ENCODE data around the gene RHBG.
"Not testable (repeated sequence)": the region's sequence is repeated elsewhere in the genome, so short reads cannot be mapped to it uniquely, and the experiment has no call there.

Gene RHBG

GRCh38 chr1:156352481-156352880 is 16.5 kb upstream of the RHBG start:
- H3K27me3 Mint-ChIP-seq = peaks cover 10% of the 10 kb centered on the region
- not testable (repeated sequence) for H3K27ac Mint-ChIP-seq; ATAC-seq (ENCODE audit: low read depth); H3K36me3 Mint-ChIP-seq; DNase-seq (ENCODE audit: low spot score in 2 of 2); H3K9me3 Mint-ChIP-seq; H3K4me1 Mint-ChIP-seq; H3K4me3 Mint-ChIP-seq

- Mint-ChIP-seq H3K9me3 (no peaks in the 10 kb centered on the region), H3K36me3 (no peaks in the 10 kb centered on the region), H3K27me3 (peaks cover 19% of the 10 kb centered on the region), H3K4me1 (peaks cover 4% of the 10 kb centered on the region), H3K27ac (no peak overlapping the region), H3K4me3 (no peak overlapping the region)
- peak; percentile 10 for ATAC-seq (ENCODE audit: low read depth)
- no peak for DNase-seq (ENCODE audit: low spot score in 2 of 2)
Observed at GRCh38 chr1:156356262-156356874, 12.6 kb upstream of the RHBG start.

- Mint-ChIP-seq H3K4me3 (no peak overlapping the region), H3K27me3 (peaks cover 19% of the 10 kb centered on the region)
- DNase-seq (ENCODE audit: low spot score in 2 of 2) = peak; percentile 53 to 70
Observed at GRCh38 chr1:156356875-156357534, 12.0 kb upstream of the RHBG start.

GRCh38 chr1:156357977-156358376 is 11.0 kb upstream of the RHBG start:
- peaks cover 4% of the 10 kb centered on the region for H3K4me1 Mint-ChIP-seq
- no peaks in the 10 kb centered on the region for H3K9me3 Mint-ChIP-seq
- no peaks in the 10 kb centered on the region for H3K36me3 Mint-ChIP-seq
- H3K27ac Mint-ChIP-seq = no peak overlapping the region
- no peak for ATAC-seq (ENCODE audit: low read depth)
- H3K4me3 Mint-ChIP-seq = no peak overlapping the region
- no peak for DNase-seq (ENCODE audit: low spot score in 2 of 2)
- H3K27me3 Mint-ChIP-seq = peaks cover 19% of the 10 kb centered on the region

More at GRCh38 chr1:156356875-156357534, 12.0 kb upstream of the RHBG start:
- Mint-ChIP-seq H3K27ac (no peak overlapping the region), H3K4me1 (peaks cover 4% of the 10 kb centered on the region), H3K36me3 (no peaks in the 10 kb centered on the region), H3K9me3 (no peaks in the 10 kb centered on the region)
- peak; percentile 97 for ATAC-seq (ENCODE audit: low read depth)

- H3K27me3 Mint-ChIP-seq = peaks cover 19% of the 10 kb centered on the region
- no peaks in the 10 kb centered on the region for H3K36me3 Mint-ChIP-seq
- no peak overlapping the region for H3K4me3 Mint-ChIP-seq
- H3K27ac Mint-ChIP-seq = no peak overlapping the region
- H3K9me3 Mint-ChIP-seq = no peaks in the 10 kb centered on the region
- ATAC-seq (ENCODE audit: low read depth) (no peak), DNase-seq (ENCODE audit: low spot score in 2 of 2) (no peak)
- peaks cover 4% of the 10 kb centered on the region for H3K4me1 Mint-ChIP-seq
Observed at GRCh38 chr1:156358641-156359040, 10.4 kb upstream of the RHBG start.

- no peaks in the 10 kb centered on the region for H3K9me3 Mint-ChIP-seq
- peaks cover 17% of the 10 kb centered on the region for H3K27me3 Mint-ChIP-seq
- H3K36me3 Mint-ChIP-seq = no peaks in the 10 kb centered on the region
- no peak overlapping the region for H3K4me3 Mint-ChIP-seq
- ATAC-seq (ENCODE audit: low read depth) (no peak), DNase-seq (ENCODE audit: low spot score in 2 of 2) (no peak)
- peaks cover 4% of the 10 kb centered on the region for H3K4me1 Mint-ChIP-seq
- no peak overlapping the region for H3K27ac Mint-ChIP-seq
Observed at GRCh38 chr1:156359249-156359648, 9.8 kb upstream of the RHBG start.

GRCh38 chr1:156359973-156360372 is 9.0 kb upstream of the RHBG start:
- Mint-ChIP-seq H3K4me1 (peaks cover 4% of the 10 kb centered on the region), H3K4me3 (no peak overlapping the region), H3K9me3 (no peaks in the 10 kb centered on the region), H3K27me3 (peaks cover 23% of the 10 kb centered on the region), H3K27ac (no peak overlapping the region), H3K36me3 (no peaks in the 10 kb centered on the region)
- DNase-seq (ENCODE audit: low spot score in 2 of 2) (no peak), ATAC-seq (ENCODE audit: low read depth) (no peak)

- no peak for ATAC-seq (ENCODE audit: low read depth)
- peaks cover 26% of the 10 kb centered on the region for H3K27me3 Mint-ChIP-seq
Observed at GRCh38 chr1:156360534-156360933, 8.5 kb upstream of the RHBG start.

GRCh38 chr1:156365754-156366153 is 3.3 kb upstream of the RHBG start:
- ATAC-seq (ENCODE audit: low read depth) (no peak), DNase-seq (ENCODE audit: low spot score in 2 of 2) (no peak)
- Mint-ChIP-seq H3K27ac (no peak overlapping the region), H3K4me1 (peaks cover 4% of the 10 kb centered on the region), H3K4me3 (no peak overlapping the region), H3K27me3 (peaks cover 23% of the 10 kb centered on the region), H3K9me3 (no peaks in the 10 kb centered on the region), H3K36me3 (no peaks in the 10 kb centered on the region)

More at GRCh38 chr1:156360534-156360933, 8.5 kb upstream of the RHBG start:
- Mint-ChIP-seq H3K27ac (no peak overlapping the region), H3K36me3 (no peaks in the 10 kb centered on the region), H3K4me3 (no peak overlapping the region), H3K4me1 (peaks cover 4% of the 10 kb centered on the region), H3K9me3 (no peaks in the 10 kb centered on the region)
- no peak for DNase-seq (ENCODE audit: low spot score in 2 of 2)

- no peak for DNase-seq (ENCODE audit: low spot score in 2 of 2)
- no peak overlapping the region for H3K27ac Mint-ChIP-seq
Observed at GRCh38 chr1:156366378-156367166, 2.4 kb upstream of the RHBG start.

GRCh38 chr1:156367383-156368156 is 1.4 kb upstream of the RHBG start:
- Mint-ChIP-seq H3K27ac (no peak overlapping the region), H3K4me3 (no peak overlapping the region), H3K4me1 (peaks cover 4% of the 10 kb centered on the region), H3K36me3 (no peaks in the 10 kb centered on the region), H3K9me3 (no peaks in the 10 kb centered on the region), H3K27me3 (peaks cover 26% of the 10 kb centered on the region)
- no peak for ATAC-seq (ENCODE audit: low read depth)
- no peak for DNase-seq (ENCODE audit: low spot score in 2 of 2)

More at GRCh38 chr1:156366378-156367166, 2.4 kb upstream of the RHBG start:
- H3K9me3 Mint-ChIP-seq = no peaks in the 10 kb centered on the region
- no peak overlapping the region for H3K4me3 Mint-ChIP-seq
- H3K4me1 Mint-ChIP-seq = peaks cover 4% of the 10 kb centered on the region
- H3K27me3 Mint-ChIP-seq = peaks cover 23% of the 10 kb centered on the region
- H3K36me3 Mint-ChIP-seq = no peaks in the 10 kb centered on the region
- ATAC-seq (ENCODE audit: low read depth) = no peak

- no peak for DNase-seq (ENCODE audit: low spot score in 2 of 2)
- Mint-ChIP-seq H3K27ac (no peak overlapping the region), H3K27me3 (peaks cover 26% of the 10 kb centered on the region), H3K36me3 (no peaks in the 10 kb centered on the region), H3K4me3 (no peak overlapping the region), H3K9me3 (no peaks in the 10 kb centered on the region), H3K4me1 (peaks cover 4% of the 10 kb centered on the region)
- ATAC-seq (ENCODE audit: low read depth) = no peak
Observed at GRCh38 chr1:156368157-156368658, 803 bp upstream of the RHBG start.

GRCh38 chr1:156369685-156370286 is 775 bp downstream of the RHBG start:
- not testable (repeated sequence) for DNase-seq (ENCODE audit: low spot score in 2 of 2); ATAC-seq (ENCODE audit: low read depth); H3K9me3 Mint-ChIP-seq; H3K27ac Mint-ChIP-seq; H3K36me3 Mint-ChIP-seq; H3K4me1 Mint-ChIP-seq
- Mint-ChIP-seq H3K4me3 (peak overlapping the region; percentile 74), H3K27me3 (peaks cover 22% of the 10 kb centered on the region)

Data from memory B cell (primary cell).